Limb (tissue), 2 donors: ENCODE measurements around the gene CEP78.
"Not testable (repeated sequence)": the region's sequence is repeated elsewhere in the genome, so short reads cannot be mapped to it uniquely, and the experiment has no call there.

Source experiments
- DNase-seq, 2 donors: peaks; one replicate each; pipeline ENCODE4 v3.0.0-alpha.2; 2016; ENCODE audit errors: extremely low spot score in 2 of 2

Gene CEP78

DNA sequence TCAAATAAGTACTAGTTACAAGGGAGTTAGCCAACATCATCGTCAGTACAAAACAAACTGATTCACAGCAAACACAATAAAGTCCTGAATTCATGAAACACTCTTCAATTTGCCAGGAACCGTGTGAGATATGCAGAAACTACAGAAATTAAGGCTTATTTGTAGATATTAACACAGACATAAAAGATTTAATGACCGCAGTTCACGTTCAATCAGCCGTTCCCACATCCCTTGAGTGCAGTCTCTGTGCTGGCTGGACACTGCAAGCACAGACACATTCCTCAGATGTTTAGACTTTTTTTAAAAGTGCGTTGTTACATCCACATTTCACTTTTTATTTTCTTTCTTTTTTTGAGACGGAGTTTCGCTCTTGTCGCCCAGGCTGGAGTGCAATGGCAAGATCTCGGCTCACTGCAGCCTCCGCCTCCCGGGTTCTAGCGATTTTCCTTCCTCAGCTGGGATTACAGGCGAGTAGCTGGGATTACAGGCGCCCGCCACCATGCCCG, 566 bp upstream of the CEP78 start:
- DNase-seq, result peak in 1 of 2 donors; percentile 33

DNA sequence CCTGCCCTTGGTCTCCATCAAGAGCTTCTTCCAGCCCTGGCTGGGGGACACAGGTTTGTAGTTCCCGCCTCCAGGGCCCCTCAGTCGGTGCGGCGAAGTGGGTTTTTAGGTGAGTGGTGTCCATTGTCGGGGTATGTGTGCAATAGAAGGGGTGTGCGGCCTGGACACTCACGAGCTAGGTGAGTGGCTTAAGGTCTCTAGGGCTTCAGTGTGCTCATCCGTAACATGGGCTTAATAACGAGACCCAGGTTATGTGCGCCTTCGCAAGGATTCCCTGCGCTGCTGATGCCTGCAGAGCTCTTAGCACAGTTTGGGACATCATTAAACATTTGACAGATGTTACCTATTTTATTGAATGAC, 656 bp downstream of the CEP78 start:
- no peak for DNase-seq

DNA sequence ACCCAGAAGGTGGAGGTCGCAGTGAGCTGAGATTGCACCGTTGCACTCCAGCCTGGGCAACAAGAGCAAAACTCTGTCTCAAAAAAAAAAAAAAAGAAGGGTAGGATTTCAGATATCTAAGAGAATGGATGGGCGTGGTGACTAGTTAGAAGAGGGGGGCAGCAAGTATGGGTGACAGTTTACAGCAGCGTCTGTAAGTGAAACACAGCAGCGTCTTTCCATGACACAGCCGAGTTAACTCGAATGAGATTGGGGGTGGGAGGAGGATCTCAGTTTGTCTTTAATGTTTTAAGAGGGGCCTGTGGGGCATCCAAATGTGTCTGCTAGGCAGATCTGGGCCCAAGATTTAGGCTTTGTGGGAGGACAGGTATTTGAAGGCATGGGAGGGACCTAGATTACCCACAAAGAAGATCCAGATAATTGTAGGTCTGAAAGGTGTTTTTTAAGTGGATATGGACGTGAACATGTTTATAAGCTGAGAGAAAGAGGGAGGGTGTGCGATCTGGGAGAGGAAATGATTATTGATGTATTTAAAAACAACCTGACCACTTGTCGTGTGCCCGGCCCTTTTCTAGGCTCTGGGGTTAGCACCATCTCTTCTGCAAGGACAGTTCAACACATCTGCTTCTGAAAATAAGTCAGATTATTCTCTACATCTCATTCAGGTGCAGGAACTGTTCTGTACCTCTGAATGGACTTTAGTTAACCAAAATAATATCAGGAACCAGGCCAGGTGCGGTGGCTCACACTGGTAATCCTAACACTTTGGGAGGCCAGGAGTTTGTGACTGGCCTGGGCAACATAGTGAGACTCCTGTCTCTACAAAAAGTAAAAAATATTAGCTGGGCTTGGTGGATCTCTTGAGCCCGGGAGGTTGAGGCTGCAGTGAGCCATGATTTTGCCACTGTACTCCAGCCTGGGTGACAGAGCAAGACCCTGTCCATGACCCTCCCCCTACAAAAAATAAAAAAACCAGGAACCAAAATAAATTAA, 2.5 kb downstream of the CEP78 start:
- DNase-seq, result no peak

DNA sequence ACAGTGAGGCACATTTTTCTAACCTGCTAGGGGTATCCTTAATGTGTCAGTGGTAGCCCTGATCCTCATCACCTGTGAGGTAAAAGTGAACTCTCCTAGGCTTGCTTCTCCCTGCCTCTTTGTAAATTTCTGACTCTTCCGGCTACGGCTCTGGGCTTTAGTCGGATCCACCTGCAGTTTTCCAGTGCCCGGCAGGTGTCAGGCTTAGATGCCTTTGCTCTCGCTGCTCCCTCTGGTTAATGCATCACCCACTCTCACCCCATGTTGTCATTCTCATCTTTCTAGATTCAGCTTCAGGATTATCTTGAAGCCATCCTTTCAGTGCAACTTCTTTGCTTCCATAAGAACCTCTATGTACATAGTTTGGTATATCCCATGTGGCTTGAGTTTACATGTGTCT, 3.6 kb downstream of the CEP78 start:
- DNase-seq, result no peak

DNA sequence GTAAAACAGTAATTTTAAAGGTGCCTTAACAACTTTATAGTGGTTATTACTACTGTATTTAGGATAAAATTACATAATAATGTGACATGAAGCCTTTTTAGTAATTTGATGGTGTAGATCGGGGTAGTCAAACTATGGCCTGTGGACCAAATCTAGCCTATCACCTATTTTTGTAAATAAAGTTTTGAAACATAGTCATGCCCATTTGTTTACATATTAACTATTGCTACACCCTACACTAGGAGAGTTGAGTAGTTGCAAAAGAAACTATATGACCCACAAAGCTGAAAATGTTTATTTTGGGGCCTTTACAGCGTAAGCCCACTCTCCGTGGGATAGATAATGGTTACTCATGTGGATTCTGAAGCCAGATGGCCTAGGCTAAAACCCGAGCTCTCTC, 6.2 kb downstream of the CEP78 start:
- no peak for DNase-seq

DNA sequence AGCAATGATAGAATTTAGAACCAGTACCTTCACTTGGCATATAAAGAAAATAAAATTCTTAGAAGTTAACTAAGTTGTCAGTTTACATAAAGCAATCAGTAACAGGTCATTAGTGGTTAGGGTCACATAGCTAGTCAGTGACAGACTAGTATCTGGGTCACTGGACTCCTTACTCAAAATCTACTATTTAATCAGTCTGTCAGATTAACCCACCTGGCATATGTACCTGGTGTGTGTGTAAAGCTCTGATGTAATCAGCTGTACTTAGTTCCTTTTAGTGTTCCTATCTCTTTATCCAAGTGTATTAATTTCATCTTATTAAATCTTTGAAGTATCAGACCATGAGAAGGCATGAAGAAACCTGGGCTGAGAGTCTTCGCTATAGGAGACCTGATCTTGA, 7.3 kb downstream of the CEP78 start:
- DNase-seq, result no peak

DNA sequence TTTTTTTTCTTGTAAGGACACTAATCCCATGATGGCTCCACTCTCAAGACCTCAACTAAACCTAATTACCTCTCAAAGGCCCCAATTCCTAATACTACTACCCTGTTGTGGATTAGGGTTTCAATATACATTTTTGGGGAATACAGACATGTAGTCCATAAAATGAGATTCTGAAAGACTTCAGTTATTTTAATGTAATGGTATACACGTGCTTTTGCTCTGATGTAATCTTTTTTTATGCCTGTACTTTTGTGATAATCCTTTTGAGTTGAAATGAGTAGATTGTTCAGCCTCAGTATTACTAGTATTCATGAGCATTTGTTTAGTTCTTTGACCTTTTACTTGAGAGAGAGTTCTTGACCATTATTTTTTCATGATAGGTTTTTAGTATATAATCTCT, 9.5 kb downstream of the CEP78 start:
- no peak for DNase-seq

DNA sequence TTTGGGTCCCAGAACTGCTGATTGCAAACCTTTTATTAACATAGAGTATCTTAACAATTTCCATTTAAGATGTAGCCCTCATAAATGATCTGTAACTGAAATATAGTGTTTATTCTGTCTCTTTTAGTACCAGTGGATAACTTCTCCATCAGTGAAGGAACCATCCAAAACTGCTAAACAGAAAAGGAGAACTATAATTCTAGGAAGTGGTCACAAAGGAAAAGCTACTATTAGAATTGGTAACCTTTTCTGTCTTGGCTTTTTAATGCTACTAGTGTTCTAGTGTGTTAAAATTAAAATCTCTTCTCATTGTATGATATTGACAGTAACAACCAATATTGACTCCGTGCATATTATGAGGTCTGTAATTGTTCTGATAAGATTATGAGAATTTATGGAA, 12.8 kb downstream of the CEP78 start:
- no peak for DNase-seq

DNA sequence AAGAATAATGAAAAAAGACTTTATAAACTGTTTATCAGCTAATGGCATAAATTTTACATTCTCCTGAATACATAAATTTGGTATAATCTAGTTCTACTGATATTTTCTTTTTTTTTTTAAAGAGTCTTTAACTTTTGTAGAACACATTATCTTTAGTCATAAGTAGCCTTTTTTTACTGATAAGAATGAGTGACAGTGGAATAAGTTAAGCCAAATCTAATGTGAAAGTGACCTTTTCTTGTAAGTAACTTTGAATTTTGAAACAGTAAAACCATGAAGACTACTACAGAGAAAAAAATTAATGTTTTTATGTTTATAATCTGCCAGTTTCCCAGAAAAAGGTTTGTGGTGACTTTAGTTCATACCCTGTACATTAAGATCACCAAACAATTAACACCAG, 13.7 kb downstream of the CEP78 start:
- DNase-seq, result no peak

DNA sequence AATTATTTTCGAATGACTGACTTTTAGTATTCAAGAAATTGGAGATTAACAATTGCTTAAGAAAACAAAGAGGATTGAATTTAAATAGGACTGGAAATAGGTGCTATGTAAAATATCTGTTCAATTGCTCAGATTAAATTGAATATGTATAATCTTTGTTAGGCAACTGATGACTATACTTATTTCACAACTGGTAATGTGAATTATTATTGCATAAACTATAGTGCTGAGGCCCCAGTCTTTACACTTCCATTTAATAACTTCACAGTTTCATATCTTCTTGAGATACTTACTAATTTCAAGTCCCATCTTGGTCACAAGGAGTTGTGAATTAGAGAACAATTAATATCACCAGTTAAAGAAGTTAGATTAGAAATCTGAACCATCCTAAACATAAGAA, 16.7 kb downstream of the CEP78 start:
- no peak for DNase-seq

DNA sequence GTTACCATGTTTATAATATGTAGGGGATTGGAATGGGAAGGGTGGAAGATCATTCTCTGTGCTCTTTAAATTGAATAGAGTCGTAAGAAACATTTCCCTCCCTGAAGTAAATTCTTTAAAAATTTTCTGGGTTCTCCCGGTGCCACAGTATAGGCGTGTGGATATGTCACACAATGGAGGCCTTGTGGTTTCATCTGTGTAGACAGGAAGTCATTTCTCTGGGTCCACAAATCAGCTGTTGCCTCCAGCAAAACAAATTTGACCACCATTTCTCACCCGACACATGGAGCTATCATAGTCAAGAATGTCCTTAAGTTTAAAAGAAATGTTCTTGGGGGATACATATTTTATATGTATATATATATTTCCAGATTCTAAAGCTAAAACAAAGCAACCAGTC, 17.4 kb downstream of the CEP78 start:
- DNase-seq, result no peak

DNA sequence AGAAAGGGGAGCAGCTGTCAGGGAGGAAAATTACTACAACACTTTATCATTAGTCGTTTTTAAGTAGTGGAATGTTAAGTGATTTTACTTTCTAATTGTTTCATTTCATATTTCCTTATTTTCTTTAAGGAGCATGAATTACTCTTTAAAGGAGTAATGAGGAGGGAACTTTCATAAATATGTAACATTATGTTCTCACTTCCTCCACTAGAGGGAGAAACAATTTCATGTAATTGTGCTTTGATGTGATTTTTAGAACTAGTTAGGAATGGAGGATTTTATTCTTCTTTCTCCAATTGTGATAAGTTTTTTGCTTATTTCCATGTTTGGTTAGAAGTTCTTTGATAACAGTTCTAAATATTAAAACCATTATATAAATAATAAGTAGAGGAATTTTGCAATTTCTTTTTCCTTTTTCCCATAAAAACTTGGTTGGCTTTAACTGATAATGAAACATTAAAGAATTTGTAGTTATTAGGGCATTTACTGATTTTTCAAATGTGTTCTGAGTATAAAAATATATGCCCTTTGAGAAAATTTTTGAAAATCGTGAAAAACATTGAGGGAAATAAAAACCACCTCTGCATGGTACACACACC, 25.6 kb downstream of the CEP78 start:
- peak in 1 of 2 donors; percentile 77 for DNase-seq

DNA sequence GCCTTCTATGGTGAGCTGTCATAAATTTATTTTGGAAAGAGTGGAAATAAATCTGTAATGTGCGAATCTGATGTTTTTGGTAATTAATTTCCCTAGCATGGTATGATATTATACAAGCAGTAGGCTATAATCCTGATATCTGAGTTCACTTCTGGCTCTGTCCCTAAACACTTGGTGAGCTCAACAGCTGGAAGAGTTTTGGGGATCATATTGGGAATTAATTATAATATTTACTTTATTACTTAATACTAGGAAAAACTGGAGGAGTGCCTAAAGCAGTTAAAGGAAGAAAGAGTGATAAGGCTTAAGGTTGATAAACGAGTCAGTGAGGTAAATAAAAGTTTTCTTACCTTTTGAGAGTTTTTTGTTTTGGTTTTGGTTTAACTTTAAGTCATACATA, 26.8 kb downstream of the CEP78 start:
- DNase-seq, result no peak

DNA sequence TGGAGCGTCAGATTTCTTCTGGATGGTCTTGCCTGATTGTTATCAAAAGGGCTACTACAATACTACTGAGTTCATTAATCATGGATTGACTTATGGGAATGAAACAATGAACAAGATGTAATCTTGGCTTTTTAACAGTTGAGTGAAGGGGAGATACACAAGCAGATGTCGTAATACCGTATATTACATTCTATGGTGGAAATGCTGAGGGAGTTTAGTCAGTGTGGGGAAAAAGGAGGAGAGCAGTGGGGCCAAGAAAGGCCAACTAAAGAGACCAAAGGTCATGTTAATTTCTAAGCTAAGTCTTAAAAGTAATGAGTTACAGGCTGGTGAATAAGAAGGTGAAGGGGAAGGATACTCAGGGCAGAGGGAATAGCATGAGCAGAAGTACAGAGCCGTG, 32.0 kb downstream of the CEP78 start:
- no peak for DNase-seq

DNA sequence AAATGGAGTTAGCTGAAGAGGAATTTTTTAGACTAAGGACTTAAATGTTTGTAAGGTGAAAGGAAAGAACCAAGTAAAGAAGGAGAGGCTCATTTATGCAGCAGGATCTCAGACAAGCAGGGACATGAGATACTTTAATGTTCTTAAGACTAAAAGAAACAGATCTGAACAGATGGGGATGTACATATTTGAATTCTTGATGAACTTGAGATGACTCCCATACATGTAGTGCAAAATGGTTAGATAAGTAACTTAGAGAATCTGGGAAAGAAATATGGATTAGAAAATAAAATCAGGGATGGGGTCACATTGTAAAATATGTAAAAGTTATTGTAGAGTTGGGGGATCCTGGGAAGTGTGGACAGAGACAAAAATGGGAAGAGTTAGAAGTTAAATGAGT, 33.9 kb downstream of the CEP78 start:
- no peak for DNase-seq

DNA sequence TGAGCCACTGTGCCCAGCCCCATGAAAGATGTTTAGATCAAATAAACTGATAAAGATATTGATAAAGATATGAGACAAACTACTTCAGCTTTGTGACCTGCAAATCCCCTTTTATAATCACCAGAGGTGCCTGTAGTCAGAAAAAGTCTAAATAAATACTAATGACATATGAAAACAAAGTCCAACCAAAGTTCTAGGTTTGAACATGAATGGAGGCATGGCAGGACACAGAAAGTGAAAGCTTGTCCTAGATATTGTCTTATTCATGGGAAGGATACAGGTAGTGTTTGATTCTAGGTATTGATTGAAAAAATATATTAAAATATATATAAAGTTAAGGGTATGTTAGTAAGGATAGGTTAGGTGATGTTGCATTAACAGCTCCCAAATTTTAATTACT, 36.4 kb downstream of the CEP78 start:
- DNase-seq, result no peak

DNA sequence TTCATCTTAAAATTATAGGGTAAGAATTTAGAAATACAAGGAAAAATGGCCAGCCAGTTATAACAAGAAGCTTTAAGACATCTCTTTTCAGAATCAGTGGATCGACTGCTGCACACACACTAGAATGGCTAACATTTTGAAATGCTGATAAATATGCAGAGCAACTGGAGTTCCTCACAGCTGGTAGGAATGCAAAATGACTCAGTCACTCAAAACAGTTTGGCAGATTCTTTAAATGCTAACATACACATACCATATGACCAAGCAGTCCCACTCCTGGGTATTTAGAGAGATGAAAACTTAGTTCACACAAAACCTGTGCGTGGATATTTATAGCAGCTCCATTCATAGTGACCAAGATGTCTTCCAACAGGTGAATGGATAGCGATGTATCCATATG, 37.9 kb downstream of the CEP78 start:
- DNase-seq, result no peak

DNA sequence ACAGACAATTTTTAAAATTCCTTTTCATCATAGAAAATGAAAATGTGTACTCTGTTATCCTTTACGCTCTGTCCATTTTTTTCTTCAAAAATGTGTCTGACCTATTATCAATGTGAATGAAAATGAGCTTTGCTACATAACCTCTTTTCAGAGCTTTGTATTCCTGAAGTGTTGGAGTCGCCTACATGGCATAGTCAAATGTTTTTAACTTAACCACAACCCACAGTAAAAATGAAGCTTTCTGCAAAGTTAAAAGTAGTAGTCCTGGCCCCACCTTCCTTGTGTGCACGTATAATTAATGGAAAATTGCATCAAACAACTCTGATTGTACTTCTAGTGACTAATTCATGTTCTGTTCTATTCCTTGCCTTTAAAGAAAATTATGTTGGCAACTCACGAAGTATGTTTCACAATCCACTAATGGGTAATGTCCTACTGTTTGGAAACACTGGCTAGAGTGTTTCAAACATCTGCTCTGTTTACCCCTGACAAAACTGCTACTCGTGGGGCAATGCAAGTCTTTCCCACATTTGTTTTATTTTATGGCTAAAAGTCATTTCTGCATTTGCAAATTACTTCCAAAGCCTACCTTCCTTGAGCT, 42.4 kb downstream of the CEP78 start:
- no peak for DNase-seq

DNA sequence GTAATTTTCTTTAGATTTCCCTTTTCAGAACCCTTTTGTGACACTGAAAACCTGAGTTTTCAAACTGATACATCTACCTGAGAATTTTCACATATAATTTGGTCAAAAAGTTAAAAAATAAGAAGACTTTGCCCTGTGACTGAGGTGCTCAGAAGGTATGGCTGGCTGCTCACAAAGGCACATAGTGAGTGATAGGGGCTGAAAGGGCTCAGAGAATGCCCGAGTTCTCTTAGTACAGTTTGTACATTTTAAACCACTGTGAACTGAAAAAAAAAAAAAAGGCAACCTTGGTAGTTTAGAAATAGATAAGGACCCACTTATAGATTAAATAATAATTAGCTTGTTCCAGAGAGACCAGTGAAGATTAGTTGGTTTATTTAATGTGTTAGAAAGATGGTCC, 42.9 kb downstream of the CEP78 start:
- DNase-seq, result no peak

DNA sequence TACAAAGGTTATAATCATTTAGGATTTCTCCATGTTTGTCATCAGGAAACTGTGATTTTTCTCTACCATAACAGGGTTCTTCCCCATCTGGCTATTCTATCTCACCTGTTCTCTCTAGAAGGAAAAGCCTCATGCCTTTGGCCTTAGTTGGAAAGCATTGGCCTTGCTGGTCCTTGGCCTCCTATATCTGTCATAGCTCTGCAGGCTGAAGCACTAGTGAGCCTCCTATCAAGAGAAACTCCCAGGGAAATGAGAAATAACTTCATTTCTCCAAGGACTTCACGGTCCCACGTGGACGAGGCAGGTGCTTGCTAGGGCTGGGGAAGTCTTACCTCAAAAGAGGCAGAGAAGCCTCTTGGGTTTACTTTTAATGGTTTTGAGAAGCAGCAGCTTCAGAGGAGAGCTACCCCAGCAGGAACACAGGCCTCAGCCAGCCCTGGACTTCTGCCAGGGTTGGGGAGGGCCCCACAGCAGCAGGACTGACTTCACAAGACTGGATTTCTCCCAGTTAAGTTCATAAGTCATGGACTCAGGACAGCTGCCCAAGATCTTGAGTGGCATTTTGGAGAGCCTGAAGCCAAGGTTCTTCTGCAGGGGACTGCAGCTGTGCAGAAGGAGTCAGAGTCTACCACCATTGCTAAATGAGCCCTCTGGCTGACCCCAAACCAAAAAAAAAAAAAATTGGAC, 45.2 kb downstream of the CEP78 start:
- DNase-seq, result peak; percentile 85 to 88

DNA sequence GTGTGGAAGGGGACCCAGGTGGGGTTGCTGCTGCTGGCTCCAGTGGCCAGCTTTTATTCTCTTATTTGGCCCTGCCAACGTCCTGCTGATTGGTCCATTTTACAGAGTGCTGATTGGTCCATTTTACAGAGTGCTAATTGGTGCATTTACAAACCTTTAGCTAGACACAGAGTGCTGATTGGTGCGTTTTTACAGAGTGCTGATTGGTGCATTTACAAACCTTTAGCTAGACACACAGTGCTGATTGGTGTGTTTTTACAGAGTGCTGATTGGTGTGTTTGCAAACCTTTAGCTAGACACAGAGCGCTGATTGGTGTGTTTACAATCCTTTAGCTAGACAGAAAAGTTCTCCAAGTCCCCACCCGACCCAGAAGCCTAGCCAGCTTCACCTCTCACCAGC, 48.3 kb downstream of the CEP78 start:
- DNase-seq, result not testable (repeated sequence)

DNA sequence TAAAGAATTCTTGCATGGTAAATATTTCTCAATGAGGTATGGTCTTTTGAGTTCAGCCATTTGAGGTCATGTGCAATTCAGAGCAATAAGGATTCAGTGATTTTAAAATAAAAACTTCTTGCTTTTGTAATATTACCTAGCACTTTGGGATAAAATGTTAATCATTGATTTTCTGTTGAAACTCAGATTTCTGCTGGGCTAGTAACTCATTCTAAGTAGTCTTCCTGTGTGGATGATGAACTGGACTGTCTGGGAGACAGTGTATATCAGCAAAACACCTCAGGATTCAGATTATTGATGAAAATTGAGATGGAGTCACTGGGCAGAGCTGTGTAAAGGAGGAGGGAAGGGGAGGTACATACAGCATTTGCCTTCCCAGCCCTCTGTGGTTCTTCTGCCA, 50.2 kb downstream of the CEP78 start:
- no peak for DNase-seq
